ENCODE data around the gene MAP1LC3B2.

The MAP1LC3B2 gene

GRCh38 chr12:116559162-116559935, at the start of gene MAP1LC3B2:
MAP1LC3B2 (plus strand) TSS chr12:116559381; CDS start chr12:116575943, 16,562 bp downstream.
- no peak for DNase-seq

- DNase-seq = no peak
Observed at GRCh38 chr12:116513944-116514343, 45.2 kb upstream of the MAP1LC3B2 start.

GRCh38 chr12:116515684-116516083, 43.5 kb upstream of the MAP1LC3B2 start:
- no peak for DNase-seq

GRCh38 chr12:116516657-116517056, 42.5 kb upstream of the MAP1LC3B2 start:
- DNase-seq = no peak

- no peak for DNase-seq
Observed at GRCh38 chr12:116517431-116518045, 41.6 kb upstream of the MAP1LC3B2 start.

GRCh38 chr12:116520225-116520760, 38.9 kb upstream of the MAP1LC3B2 start:
- DNase-seq = peak in 1 of 2 experiments; percentile 31

GRCh38 chr12:116520801-116521471, 38.2 kb upstream of the MAP1LC3B2 start:
- DNase-seq = peak in 1 of 2 experiments; percentile 58

GRCh38 chr12:116524311-116524710, 34.9 kb upstream of the MAP1LC3B2 start:
- no peak for DNase-seq

GRCh38 chr12:116524964-116525379, 34.2 kb upstream of the MAP1LC3B2 start:
- DNase-seq = no peak

GRCh38 chr12:116525418-116526001, 33.7 kb upstream of the MAP1LC3B2 start:
- peak; percentile 43 to 72 for DNase-seq

GRCh38 chr12:116528065-116528464, 31.1 kb upstream of the MAP1LC3B2 start:
- DNase-seq = no peak

GRCh38 chr12:116528498-116528897, 30.7 kb upstream of the MAP1LC3B2 start:
- no peak for DNase-seq

- peak in 1 of 2 experiments; percentile 10 for DNase-seq
Observed at GRCh38 chr12:116529048-116529447, 30.1 kb upstream of the MAP1LC3B2 start.

- no peak for DNase-seq
Observed at GRCh38 chr12:116529686-116530085, 29.5 kb upstream of the MAP1LC3B2 start.

- DNase-seq = no peak
Observed at GRCh38 chr12:116532428-116532827, 26.8 kb upstream of the MAP1LC3B2 start.

GRCh38 chr12:116532986-116533342, 26.2 kb upstream of the MAP1LC3B2 start:
- DNase-seq = no peak

- peak; percentile 55 to 93 for DNase-seq
Observed at GRCh38 chr12:116533343-116534251, 25.6 kb upstream of the MAP1LC3B2 start.

GRCh38 chr12:116534311-116535121, 24.7 kb upstream of the MAP1LC3B2 start:
- peak in 1 of 2 experiments; percentile 38 for DNase-seq

GRCh38 chr12:116535241-116535640, 23.9 kb upstream of the MAP1LC3B2 start:
- DNase-seq = peak in 1 of 2 experiments; percentile 15

- DNase-seq = no peak
Observed at GRCh38 chr12:116537101-116537904, 21.9 kb upstream of the MAP1LC3B2 start.
